ENCODE data around the gene LMOD2. TPM values are rescaled to one million over a fixed set of nuclear protein-coding genes. Genes with fewer than 3 reads are reported as not detected.

The LMOD2 gene
- total RNA-seq, 1 donor from 2014 or later: 888 TPM

DNA sequence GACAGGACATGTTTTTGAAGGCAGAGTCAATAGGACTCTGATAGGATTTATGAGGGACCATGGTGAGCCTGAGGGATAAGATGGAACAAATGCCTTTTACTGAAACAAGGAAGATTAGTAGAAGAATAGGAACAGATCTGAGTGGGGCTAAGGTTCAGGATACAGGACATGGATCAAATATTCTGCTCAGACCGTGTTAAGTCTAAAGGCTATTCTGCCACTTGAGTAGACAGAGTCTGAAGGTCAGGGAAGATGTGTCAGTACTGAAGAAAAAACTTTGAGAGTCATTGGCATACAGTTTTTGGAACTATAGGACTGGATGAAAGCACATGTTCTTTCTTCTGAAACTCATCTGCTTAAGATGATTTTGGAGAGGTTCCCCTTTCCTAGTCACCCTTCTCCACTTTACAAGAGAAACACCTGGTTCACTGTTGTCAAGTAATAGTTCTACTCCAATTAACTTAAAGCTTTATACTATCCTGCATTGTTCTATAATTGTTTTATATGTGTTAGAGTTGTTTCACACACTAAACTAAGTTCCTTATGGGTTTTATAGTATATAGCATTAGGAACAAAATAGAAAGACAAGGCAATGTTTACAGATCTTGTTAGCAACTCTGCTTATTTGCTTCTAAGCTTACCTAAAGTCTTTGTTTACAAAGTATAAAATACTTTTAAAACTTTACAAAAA, 49.7 kb downstream of the LMOD2 start:
- no peaks in the 10 kb centered on the region for H3K9me3 ChIP-seq (replicated peaks)
- H3K4me1 ChIP-seq: peaks cover 22% of the 10 kb centered on the region
- TF ChIP-seq, protein P1, sequence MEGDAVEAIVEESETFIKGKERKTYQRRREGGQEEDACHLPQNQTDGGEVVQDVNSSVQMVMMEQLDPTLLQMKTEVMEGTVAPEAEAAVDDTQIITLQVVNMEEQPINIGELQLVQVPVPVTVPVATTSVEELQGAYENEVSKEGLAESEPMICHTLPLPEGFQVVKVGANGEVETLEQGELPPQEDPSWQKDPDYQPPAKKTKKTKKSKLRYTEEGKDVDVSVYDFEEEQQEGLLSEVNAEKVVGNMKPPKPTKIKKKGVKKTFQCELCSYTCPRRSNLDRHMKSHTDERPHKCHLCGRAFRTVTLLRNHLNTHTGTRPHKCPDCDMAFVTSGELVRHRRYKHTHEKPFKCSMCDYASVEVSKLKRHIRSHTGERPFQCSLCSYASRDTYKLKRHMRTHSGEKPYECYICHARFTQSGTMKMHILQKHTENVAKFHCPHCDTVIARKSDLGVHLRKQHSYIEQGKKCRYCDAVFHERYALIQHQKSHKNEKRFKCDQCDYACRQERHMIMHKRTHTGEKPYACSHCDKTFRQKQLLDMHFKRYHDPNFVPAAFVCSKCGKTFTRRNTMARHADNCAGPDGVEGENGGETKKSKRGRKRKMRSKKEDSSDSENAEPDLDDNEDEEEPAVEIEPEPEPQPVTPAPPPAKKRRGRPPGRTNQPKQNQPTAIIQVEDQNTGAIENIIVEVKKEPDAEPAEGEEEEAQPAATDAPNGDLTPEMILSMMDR (IDR thresholded peaks at IDR 0.05; ENCODE audit: borderline replicate concordance): no peak
- no peak overlapping the region for H3K27ac ChIP-seq (replicated peaks)
- intact Hi-C loops (cut with micrococcal nuclease): no loop called here
- no peak overlapping the region for H3K4me3 ChIP-seq
- H3K27me3 ChIP-seq (ENCODE audit: low read depth): no peaks in the 10 kb centered on the region
- DNase-seq: no peak
- peaks cover 57% of the 10 kb centered on the region for H3K36me3 ChIP-seq

DNA sequence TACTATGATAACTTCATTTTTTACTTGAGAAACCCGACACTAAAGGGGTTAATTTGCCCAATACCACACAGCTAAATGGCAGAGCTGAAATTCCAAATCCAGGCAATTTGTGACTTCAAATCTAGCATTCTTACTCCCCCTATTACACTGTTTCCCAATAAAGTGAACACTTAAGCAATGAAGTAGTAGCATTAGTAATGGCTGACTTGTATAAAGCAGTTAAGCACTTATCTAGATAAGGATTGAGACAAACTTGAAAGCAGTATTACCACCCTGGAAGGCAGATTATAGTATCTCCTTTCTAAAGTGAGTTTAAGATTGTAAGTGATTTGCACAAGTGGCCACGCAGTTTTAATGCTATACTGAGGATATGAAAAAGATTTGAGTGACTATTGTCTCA, 53.9 kb downstream of the LMOD2 start:
- Histone ChIP-seq H3K27ac (replicated peaks) (no peak overlapping the region), H3K4me1 (peaks cover 47% of the 10 kb centered on the region), H3K27me3 (ENCODE audit: low read depth) (no peaks in the 10 kb centered on the region), H3K36me3 (peaks cover 44% of the 10 kb centered on the region), H3K9me3 (replicated peaks) (no peaks in the 10 kb centered on the region), H3K4me3 (no peak overlapping the region)
- no peak for DNase-seq
- TF ChIP-seq, protein P1 (IDR thresholded peaks at IDR 0.05; ENCODE audit: borderline replicate concordance): no peak
- intact Hi-C loops (cut with micrococcal nuclease): no loop called here

DNA sequence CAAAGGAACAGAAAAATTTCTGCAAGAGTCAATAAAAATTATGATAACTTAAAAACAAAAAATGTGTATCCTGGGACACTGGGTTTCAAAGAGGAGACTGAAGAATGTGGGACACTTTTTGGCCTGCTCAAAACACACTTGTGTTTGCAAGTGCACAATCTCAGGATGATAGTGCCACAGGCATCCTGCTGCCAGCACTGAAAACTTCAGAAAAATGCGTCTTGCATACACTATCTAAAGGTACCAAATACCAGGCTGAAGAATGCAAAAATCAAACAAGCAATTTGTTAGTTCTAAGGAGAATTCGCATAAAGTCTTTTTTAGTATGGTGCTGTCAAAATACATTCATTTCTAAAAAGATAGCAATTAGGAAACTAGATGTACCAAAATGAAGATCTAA, 55.0 kb downstream of the LMOD2 start:
- H3K4me1 ChIP-seq: peaks cover 58% of the 10 kb centered on the region
- DNase-seq: no peak
- H3K27ac ChIP-seq (replicated peaks): no peak overlapping the region
- intact Hi-C loops (cut with micrococcal nuclease): no loop called here
- H3K9me3 ChIP-seq (replicated peaks): no peaks in the 10 kb centered on the region
- no peaks in the 10 kb centered on the region for H3K27me3 ChIP-seq (ENCODE audit: low read depth)
- TF ChIP-seq, protein P1 (IDR thresholded peaks at IDR 0.05; ENCODE audit: borderline replicate concordance): no peak
- peaks cover 33% of the 10 kb centered on the region for H3K36me3 ChIP-seq
- H3K4me3 ChIP-seq: no peak overlapping the region

DNA sequence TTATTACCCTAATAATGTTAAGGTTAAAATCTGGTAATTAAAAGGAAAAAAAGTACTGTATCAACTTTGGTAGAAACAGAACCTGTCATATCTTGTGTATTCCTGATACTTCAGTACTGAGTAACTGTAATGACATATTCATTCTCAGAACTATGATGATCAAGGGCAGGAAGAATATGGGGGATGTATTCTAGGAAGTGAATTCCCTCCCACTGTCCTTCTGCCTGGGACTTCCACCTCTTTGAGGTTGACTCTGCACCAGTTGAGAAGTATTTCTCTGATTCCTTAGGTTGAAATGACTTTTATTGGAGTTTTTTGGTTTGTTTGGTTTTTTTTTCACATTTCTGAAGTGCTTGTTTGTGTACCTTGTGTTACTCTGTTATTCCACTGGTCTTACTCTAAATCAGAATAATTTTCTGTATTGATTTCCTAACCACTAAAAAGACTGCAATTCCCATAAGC, 56.2 kb downstream of the LMOD2 start:
- TF ChIP-seq, protein P1 (IDR thresholded peaks at IDR 0.05; ENCODE audit: borderline replicate concordance): no peak
- Histone ChIP-seq H3K27me3 (ENCODE audit: low read depth) (no peaks in the 10 kb centered on the region), H3K36me3 (peaks cover 22% of the 10 kb centered on the region), H3K4me1 (peaks cover 70% of the 10 kb centered on the region), H3K27ac (replicated peaks) (no peak overlapping the region), H3K4me3 (no peak overlapping the region), H3K9me3 (replicated peaks) (no peaks in the 10 kb centered on the region)
- intact Hi-C loops (cut with micrococcal nuclease): no loop called here
- no peak for DNase-seq

DNA sequence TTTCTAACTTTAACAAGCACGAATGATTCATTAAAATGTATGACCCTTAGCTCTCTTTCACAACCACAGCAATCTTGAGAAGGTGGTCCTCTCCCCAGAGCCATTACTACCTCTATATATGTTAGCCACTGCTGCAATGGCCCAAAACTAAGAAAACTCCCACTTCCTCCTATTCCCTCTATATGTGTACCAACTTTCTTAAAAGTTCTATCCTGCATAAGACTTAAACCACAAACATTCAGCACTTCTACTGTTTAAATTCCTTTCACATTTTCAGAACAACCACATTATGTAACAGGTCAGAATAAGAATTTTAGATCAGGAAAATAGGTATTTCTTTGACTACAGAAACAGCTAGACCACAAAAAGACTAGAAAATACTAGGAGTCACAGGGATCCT, 57.0 kb downstream of the LMOD2 start:
- Histone ChIP-seq H3K4me3 (no peak overlapping the region), H3K9me3 (replicated peaks) (no peaks in the 10 kb centered on the region), H3K27me3 (ENCODE audit: low read depth) (no peaks in the 10 kb centered on the region), H3K4me1 (peaks cover 77% of the 10 kb centered on the region), H3K27ac (replicated peaks) (no peak overlapping the region), H3K36me3 (peaks cover 14% of the 10 kb centered on the region)
- no peak for DNase-seq
- TF ChIP-seq, protein P1 (IDR thresholded peaks at IDR 0.05; ENCODE audit: borderline replicate concordance): no peak
- intact Hi-C loops (cut with micrococcal nuclease): no loop called here

Other genes starting within 250 kb of the LMOD2 start
- 0.38 TPM for gene IQUB, start 121.3 kb upstream of the LMOD2 start, total RNA-seq
- gene NDUFA5, start 98.0 kb upstream of the LMOD2 start, total RNA-seq: 378 TPM
- gene ASB15, start 54.0 kb upstream of the LMOD2 start, total RNA-seq: 76.8 TPM
- gene WASL, start 93.1 kb downstream of the LMOD2 start, total RNA-seq: 27.5 TPM
- not detected for gene HYAL4, start 189.3 kb downstream of the LMOD2 start, total RNA-seq